ENCODE data around the gene GRM1.

GRM1 gene

GRCh38 chr6:146161664-146162063 lies 132.8 kb downstream of the GRM1 start:
- no peak for DNase-seq (ENCODE audit: low spot score)
- TF ChIP-seq, protein P1, sequence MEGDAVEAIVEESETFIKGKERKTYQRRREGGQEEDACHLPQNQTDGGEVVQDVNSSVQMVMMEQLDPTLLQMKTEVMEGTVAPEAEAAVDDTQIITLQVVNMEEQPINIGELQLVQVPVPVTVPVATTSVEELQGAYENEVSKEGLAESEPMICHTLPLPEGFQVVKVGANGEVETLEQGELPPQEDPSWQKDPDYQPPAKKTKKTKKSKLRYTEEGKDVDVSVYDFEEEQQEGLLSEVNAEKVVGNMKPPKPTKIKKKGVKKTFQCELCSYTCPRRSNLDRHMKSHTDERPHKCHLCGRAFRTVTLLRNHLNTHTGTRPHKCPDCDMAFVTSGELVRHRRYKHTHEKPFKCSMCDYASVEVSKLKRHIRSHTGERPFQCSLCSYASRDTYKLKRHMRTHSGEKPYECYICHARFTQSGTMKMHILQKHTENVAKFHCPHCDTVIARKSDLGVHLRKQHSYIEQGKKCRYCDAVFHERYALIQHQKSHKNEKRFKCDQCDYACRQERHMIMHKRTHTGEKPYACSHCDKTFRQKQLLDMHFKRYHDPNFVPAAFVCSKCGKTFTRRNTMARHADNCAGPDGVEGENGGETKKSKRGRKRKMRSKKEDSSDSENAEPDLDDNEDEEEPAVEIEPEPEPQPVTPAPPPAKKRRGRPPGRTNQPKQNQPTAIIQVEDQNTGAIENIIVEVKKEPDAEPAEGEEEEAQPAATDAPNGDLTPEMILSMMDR (IDR thresholded peaks at IDR 0.05; ENCODE audit: extremely low read depth, insufficient read depth, missing control alignments): no peak
- in situ Hi-C loops (cut with MboI; ENCODE audit: low pct_unique_long_range_greater_than_20kb, low sequenced_read_pairs, unreplicated experiment): no loop called here

DNA sequence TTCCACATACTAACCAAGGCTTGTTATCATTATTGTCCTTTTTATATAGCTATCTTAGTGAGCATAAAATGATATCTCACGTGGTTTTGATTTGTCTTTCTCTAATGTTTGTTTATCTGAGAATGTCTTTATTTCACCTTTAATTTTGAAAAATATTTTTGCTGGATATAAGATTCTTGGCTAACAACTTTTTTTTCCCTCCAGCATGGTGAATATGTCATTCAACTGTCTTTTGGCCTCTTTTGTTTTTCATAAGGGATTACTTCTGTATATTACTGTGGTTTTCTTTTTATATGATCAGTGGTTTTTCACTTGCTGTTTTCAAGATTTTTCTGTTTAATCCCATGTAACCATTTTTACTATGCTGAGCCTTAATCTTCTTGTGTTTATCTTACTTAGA lies 141.0 kb downstream of the GRM1 start:
- TF ChIP-seq, protein P1 (IDR thresholded peaks at IDR 0.05; ENCODE audit: extremely low read depth, insufficient read depth, missing control alignments): no peak
- DNase-seq (ENCODE audit: low spot score): no peak
- in situ Hi-C loops (cut with MboI; ENCODE audit: low pct_unique_long_range_greater_than_20kb, low sequenced_read_pairs, unreplicated experiment): no loop called here

GRCh38 chr6:146177785-146178184 lies 148.9 kb downstream of the GRM1 start:
- in situ Hi-C loops (cut with MboI; ENCODE audit: low pct_unique_long_range_greater_than_20kb, low sequenced_read_pairs, unreplicated experiment): no loop called here
- TF ChIP-seq, protein P1 (IDR thresholded peaks at IDR 0.05; ENCODE audit: extremely low read depth, insufficient read depth, missing control alignments): no peak
- DNase-seq (ENCODE audit: low spot score): no peak

GRCh38 chr6:146183831-146184230 lies 155.0 kb downstream of the GRM1 start:
- in situ Hi-C loops (cut with MboI; ENCODE audit: low pct_unique_long_range_greater_than_20kb, low sequenced_read_pairs, unreplicated experiment): no loop called here
- no peak for DNase-seq (ENCODE audit: low spot score)

DNA sequence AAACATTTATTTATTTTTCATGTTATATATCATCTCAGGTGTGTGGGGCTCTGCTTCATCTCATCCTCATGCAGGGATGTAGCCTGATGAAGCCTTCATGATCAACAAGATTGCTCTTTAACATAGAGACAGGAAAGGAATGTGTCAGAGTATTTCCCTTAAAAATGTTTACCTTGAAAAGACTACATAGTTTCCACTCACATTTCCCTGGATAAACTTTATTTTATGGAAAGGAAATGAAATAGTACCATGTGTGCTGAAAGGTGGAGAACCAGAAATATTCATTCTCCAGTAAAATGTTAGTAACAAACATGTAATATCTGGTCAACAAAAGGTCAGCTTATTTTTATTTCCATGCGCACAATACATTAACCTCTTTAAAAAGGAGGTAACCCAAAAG lies 155.8 kb downstream of the GRM1 start:
- TF ChIP-seq, protein P1 (IDR thresholded peaks at IDR 0.05; ENCODE audit: extremely low read depth, insufficient read depth, missing control alignments): no peak
- in situ Hi-C loops (cut with MboI; ENCODE audit: low pct_unique_long_range_greater_than_20kb, low sequenced_read_pairs, unreplicated experiment): no loop called here
- no peak for DNase-seq (ENCODE audit: low spot score)

More at GRCh38 chr6:146183831-146184230, 155.0 kb downstream of the GRM1 start:
- TF ChIP-seq, protein P1 (IDR thresholded peaks at IDR 0.05; ENCODE audit: extremely low read depth, insufficient read depth, missing control alignments): no peak

DNA sequence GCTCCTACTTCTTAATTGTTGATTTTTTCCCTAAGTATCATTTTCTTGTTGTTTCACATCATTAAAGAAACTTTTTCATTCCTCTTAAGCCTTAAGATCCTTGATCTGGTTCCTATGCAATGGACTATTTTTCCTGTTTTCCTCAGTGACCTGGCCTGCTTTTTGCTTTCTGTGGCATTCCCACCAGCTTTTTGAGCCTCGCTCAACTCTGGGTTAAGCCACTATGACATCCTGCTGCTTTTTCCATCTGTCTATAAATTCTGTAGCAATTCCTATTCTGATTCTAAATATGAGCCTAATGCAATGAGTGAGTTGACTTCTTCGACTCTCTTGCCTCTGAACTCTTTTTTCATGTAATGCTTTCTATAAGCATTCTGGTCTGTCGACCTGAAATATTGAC lies 160.3 kb downstream of the GRM1 start:
- in situ Hi-C loops (cut with MboI; ENCODE audit: low pct_unique_long_range_greater_than_20kb, low sequenced_read_pairs, unreplicated experiment): no loop called here
- DNase-seq (ENCODE audit: low spot score): no peak
- TF ChIP-seq, protein P1 (IDR thresholded peaks at IDR 0.05; ENCODE audit: extremely low read depth, insufficient read depth, missing control alignments): no peak

DNA sequence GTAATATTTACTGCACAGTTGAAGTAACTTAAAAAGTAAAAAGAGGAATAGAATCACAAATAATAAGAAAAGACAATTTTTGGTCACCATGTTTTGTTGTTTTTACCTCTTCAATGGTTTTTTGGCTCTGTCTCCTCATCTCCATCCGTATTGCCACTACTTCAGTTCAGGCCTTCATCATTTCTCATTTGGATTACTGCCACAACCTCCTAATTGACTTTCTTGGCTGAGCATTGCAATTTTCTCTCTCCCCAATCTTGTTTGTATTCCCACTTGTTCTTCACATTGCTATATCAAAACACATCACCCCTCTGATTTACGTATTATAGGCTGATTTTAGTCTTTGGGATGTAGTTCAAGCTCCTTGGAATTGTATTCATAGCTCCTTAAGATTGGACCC lies 161.7 kb downstream of the GRM1 start:
- DNase-seq (ENCODE audit: low spot score): no peak
- TF ChIP-seq, protein P1 (IDR thresholded peaks at IDR 0.05; ENCODE audit: extremely low read depth, insufficient read depth, missing control alignments): no peak
- in situ Hi-C loops (cut with MboI; ENCODE audit: low pct_unique_long_range_greater_than_20kb, low sequenced_read_pairs, unreplicated experiment): no loop called here
